CD4-positive, alpha-beta T cell treated with Interleukin-15 for 1 hour (primary cell): ENCODE data around the gene TBC1D10A.

ENCODE experiments used
- DNase-seq: peaks from one replicate; pipeline ENCODE4 v3.0.0-alpha.2; 2020

Gene TBC1D10A

GRCh38 chr22:30245181-30245984, 81.4 kb downstream of the TBC1D10A start:
- no peak for DNase-seq

- DNase-seq: no peak
Observed at GRCh38 chr22:30244641-30245040, 82.1 kb downstream of the TBC1D10A start.

GRCh38 chr22:30244066-30244465, 82.7 kb downstream of the TBC1D10A start:
- no peak for DNase-seq

- no peak for DNase-seq
Observed at GRCh38 chr22:30243661-30244060, 83.1 kb downstream of the TBC1D10A start.
